Measurements from ENCODE around the gene HAUS6.
A peak's percentile ranks its signal among the peaks of the same experiment; 100 is the strongest.
"Not testable (repeated sequence)": the region's sequence is repeated elsewhere in the genome, so short reads cannot be mapped to it uniquely, and the experiment has no call there.

HAUS6 gene

DNA sequence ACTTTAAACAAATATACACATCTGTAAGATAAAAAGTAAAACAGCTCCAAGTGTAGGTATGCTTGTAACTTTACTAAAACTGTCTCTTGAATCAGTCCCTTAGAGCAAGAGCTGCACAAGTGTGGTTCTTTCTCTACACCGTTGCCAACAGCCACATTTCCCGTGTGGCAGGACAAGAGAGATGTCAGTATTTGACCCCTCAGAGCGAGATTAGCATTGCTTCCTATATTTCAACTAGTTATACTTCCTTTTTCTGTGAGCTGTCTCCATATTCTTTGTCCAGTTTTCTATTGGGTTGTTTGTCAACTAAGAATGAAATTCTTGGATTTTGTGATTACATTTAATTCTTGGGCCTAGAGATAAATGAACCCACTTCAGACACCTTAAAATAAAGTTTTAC lies 16.5 kb upstream of the HAUS6 start:
- in situ Hi-C loops (cut with HindIII; ENCODE audit: low pct_ligation_motif_present, low pct_unique_long_range_greater_than_20kb, low sequenced_read_pairs): no loop called here
- DNase-seq: no peak

DNA sequence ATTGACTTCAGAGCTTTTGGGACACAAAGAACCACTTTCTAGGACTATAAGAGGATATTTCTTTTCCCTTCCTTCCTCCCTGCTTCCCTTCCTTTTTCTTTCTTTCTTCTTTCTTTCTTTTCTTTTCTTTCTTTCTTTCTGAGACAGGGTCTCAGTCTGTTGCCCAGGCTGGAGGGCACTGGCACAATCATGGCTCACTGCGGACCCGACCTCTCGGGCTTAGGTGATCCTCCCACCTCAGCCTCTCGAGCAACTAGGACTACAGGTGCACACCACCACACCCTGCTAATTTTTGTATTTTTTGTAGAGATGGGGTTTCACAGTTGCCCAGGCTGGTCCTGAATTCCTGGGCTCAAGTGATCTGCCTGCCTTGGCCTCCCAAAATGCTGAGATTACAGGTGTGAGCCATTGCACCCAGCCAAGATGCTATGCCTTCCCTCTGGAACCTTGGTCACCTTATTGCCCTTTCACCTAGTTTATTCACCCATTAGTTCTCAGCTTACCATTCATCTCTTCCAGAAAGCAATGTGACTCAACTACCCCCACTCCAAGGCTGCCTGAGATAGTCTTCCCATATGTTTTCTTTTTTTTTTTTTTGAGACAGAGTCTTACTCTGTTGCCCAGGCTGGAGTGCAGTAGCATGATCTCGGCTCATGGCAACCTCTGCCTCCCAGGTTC lies 14.5 kb upstream of the HAUS6 start:
- in situ Hi-C loops (cut with HindIII; ENCODE audit: low pct_ligation_motif_present, low pct_unique_long_range_greater_than_20kb, low sequenced_read_pairs): no loop called here
- DNase-seq: no peak

DNA sequence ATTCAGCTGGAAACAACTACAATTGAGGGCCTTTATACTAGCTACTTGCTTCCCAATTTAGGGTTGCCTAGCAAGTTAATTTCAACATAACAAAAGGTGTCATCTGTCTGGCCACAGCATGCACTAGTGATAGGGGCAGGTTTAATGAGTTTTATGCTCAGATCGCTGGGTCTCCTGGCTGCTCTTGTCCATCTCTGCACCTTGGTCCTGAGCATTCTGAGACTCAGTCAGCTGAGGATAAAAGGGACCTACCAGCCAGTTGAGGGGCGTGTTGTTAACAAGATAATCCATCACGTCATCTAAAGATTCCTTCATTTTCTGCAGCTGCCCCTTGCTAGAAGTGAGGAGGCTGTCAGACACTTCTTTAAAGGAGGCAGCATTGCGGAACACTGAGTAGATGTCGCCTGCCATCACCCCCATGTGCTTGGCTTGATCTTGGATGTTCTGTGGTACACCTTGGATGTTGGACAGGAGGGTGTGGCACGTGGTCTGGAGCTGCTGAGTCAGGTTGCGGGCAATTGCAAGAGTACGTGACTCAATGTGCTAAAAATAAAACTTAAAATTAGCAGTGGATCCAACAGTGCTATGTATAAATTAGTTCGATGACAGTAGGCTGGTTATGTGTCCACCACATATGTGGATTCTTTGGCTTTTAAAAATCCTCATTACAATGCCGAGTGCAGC lies 13.5 kb upstream of the HAUS6 start:
- no peak for DNase-seq
- in situ Hi-C loops (cut with HindIII; ENCODE audit: low pct_ligation_motif_present, low pct_unique_long_range_greater_than_20kb, low sequenced_read_pairs): no loop called here

DNA sequence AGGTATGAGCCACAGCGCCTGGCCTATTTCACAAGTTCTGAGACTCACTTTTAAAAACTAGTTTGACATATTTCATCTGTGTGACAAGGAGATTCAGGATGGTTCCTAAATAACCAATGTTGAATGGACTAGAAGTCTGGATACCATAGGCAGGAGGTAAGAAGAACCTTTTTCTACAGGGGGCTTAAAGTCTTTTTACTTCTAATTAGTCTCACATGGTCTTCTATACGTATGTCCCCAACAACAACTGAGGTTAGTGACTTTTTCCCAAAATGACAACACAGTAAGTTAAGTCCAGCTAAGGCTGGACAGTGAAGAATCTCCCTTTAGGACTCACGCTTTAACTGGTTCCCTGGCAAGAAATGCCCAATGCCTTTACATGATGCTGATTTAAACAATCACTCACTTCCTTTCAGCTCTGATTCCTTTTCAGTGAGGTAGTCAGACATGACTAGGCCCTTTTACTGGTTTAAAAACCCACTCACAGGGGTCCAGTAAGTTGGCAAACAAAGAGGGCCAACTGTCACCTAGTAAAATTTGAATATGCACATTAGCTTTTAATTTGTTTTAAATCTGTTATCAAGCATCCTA lies 12.1 kb upstream of the HAUS6 start:
- DNase-seq: no peak
- in situ Hi-C loops (cut with HindIII; ENCODE audit: low pct_ligation_motif_present, low pct_unique_long_range_greater_than_20kb, low sequenced_read_pairs): no loop called here

DNA sequence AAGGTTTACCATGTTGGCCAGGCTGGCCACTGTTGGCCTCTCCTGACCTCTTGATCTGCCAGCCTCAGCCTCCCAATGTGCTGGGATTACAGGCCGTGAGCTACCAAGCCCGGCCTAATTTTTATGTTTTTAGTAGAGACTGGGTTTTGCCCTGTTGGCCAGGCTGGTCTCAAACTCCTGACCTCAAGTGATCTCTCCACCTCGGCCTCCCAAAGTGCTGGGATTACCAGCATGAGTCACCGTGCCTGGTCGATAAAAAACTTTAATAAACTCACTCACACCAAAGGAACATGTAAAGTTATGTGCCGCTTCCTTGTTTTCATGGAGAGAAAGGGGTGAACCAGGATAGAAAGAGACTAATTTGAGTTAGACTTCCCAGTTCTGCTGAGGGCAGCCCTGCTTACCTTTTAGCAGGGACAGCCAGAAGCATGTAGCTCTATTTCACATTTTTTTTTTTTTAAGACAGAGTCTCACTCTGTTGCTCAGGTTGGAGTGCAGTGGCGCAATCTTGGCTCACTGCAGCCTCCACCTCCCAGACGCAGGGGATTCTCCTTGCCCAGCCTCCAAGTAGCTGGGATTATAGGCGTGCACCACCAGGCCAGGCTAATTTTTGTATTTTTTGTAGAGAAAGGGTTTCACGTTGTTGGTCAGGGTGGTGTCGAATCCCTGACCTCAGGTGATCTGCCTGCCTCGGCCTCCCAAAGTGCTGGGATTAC lies 11.4 kb upstream of the HAUS6 start:
- in situ Hi-C loops (cut with HindIII; ENCODE audit: low pct_ligation_motif_present, low pct_unique_long_range_greater_than_20kb, low sequenced_read_pairs): no loop called here
- no peak for DNase-seq

DNA sequence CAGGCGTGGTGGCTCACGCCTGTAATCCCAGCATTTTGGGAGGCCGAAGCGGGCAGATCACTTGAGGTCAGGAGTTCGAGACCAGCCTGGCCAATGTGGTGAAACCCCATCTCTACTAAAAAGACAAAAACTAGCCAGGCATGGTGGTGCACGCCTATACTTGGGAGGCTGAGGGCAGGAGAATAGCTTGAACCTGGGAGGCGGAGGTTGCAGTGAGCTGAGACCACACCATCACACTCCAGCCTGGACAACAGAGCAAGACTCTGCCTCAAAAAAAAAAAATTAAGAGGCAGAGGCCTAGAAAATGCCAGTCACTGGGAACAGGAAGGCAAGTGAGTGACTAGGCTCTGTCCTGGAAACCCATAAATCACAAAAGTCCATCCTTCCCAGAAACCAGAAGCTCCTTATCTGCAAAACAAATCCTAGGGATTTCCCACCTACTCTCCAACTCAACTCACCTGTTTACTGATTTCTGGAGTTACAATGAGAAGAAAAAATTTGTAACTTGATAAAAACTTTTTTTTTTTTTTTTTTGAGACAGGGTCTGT lies 10.4 kb upstream of the HAUS6 start:
- in situ Hi-C loops (cut with HindIII; ENCODE audit: low pct_ligation_motif_present, low pct_unique_long_range_greater_than_20kb, low sequenced_read_pairs); DNase-seq: not testable (repeated sequence)

DNA sequence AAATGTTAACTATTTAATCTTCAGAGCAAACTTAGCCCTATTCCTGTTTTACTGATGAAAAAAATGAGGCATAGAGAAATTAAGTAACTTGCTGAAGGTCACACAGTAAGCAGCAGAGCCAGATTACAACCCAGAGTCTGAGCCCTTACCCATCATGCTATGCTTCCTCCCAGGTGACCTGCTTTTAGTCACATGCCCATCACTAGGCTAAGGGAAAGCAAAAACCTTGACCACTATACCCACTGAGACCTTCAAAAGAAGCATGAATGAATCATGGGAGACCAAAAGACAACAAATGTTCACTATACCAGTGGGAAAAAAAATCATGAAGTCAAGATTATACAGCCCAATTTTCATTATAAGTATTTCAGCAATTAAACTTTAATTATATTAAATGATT lies 5.3 kb upstream of the HAUS6 start:
- in situ Hi-C loops (cut with HindIII; ENCODE audit: low pct_ligation_motif_present, low pct_unique_long_range_greater_than_20kb, low sequenced_read_pairs): no loop called here

DNA sequence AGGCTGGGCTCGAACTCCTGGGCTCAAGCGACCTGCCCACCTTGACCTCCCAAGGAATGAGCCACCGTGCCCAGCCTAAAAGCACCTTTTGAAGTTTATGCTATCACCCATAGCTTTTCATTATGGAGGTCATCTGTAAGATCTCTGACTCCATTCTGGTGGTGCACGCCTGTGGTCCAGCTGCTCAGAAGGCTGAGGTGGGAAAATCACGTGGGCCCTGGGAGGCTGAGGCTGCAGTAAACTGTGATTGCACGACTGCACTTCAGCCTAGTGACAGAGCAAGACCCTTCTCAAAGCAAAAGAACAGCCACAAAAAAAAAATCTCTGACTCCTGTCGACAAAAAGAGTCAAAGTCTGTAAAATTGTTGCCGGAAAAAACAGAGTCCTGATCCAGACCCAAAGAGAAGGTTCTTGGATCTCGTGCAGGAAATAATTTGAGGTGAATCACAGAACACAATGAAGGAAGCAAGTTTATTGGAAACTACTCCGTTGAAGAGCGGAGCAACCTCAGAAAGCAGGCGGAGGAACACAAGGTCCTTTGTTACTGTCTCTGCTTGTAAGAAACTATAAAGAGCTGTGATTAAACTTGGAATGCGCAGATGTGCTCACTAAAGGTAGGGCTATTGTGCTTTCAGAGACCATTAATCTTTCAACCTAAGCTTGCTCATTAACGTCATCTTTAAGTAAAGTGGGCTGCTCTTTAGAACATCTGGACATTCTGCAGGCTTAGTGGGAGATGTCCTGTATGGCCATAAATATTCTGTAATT lies 2.0 kb upstream of the HAUS6 start:
- in situ Hi-C loops (cut with HindIII; ENCODE audit: low pct_ligation_motif_present, low pct_unique_long_range_greater_than_20kb, low sequenced_read_pairs): no loop called here
- DNase-seq: no peak

More for the DNA sequence above, 5.3 kb upstream of the HAUS6 start:
- no peak for DNase-seq

DNA sequence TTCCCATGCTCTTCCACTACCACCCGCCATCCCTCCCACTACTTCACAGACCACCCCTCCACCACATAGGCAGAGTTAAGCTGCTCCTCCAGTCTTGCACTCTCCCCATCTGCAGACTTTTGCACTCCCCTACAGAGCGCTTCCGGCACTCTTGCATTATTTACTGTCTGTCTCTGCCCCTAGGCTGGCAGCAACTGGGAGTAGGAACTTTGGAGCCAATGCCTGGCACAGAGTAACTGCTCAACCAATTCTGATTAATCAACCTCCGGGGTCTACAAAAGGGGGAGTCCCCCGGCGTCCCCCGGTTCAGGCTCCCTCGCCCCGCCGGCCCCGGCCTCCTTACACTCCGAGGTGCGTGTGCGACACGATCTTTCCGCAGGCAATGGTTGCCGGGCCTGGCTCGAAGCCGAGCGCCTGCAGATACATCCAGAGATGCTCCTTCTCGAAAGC lies 498 bp downstream of the HAUS6 start:
- DNase-seq: peak; percentile 36
- in situ Hi-C loops (cut with HindIII; ENCODE audit: low pct_ligation_motif_present, low pct_unique_long_range_greater_than_20kb, low sequenced_read_pairs): no loop called here

DNA sequence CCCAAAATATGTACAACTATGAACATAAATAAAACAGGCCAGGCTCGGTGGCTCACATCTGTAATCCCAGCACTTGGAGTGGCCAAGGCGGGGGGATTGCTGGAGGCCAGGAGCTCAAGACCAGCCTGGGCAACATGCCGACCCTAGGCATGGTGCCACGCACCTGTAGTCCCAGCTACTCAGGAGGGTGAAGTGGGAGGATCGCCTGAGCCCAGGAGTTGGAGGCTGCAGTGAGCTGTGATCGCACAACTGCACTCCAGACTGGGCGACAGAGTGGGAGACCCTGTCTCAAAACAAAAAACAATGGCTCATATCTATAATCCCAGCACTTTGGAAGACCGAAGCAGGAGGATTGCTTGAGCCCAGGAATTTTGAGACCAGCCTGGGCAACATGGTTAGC lies 1.5 kb downstream of the HAUS6 start:
- in situ Hi-C loops (cut with HindIII; ENCODE audit: low pct_ligation_motif_present, low pct_unique_long_range_greater_than_20kb, low sequenced_read_pairs): no loop called here
- DNase-seq: no peak

DNA sequence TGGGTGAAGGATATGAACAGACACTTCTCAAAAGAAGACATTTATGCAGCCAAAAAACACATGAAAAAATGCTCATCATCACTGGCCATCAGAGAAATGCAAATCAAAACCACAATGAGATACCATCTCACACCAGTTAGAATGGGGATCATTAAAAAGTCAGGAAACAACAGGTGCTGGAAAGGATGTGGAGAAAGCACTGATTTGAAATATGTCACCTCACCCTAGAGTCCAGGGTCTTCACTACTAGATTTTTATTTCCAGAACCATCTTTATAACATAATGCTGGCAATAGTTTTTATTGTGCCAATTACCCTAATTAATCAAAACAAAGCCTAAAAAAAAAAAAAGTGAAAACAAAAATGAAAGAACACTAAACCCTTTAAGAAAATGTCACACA lies 5.3 kb downstream of the HAUS6 start:
- in situ Hi-C loops (cut with HindIII; ENCODE audit: low pct_ligation_motif_present, low pct_unique_long_range_greater_than_20kb, low sequenced_read_pairs); DNase-seq: not testable (repeated sequence)

DNA sequence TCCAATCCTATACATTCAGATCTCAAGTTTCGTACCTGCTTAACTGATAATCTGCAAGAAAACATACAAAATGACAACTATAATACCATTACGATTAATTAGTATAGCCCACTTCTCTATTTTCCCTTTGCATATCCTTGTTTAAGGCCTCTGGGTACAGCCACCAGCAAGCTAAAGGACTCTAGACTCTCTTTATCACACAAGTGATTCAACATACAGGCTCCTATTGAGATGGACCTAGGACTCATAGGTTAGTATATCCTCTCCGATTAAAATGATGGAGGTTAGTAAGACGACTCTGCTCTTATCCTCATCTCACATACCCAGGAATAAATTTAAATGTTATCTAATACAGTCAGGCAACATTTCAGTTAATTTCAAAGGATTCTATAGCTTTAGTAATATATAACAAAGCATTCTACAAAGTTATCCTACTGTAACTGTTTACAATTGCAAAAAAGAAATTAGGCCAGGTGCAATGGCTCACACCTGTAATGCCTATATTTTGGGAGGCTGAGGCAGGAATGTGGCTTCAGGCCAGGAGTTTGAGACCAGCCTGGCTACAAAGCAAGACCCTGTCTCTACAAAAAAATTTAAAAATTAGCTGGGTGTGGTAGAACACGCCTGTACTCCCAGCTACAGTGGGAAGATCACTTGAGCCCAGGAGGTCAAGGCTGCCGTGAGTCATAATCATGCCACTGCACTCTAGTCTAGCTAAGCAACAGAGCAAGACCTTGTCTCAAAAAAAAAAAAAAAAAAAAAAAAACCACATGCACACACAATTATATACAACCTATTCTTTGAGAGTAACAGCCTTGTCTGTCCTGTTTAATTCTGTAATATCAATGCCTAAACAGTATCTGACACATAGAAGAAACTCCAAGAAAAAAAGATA lies 15.4 kb downstream of the HAUS6 start:
- peak; percentile 86 for DNase-seq
- in situ Hi-C loops (cut with HindIII; ENCODE audit: low pct_ligation_motif_present, low pct_unique_long_range_greater_than_20kb, low sequenced_read_pairs): no loop called here

DNA sequence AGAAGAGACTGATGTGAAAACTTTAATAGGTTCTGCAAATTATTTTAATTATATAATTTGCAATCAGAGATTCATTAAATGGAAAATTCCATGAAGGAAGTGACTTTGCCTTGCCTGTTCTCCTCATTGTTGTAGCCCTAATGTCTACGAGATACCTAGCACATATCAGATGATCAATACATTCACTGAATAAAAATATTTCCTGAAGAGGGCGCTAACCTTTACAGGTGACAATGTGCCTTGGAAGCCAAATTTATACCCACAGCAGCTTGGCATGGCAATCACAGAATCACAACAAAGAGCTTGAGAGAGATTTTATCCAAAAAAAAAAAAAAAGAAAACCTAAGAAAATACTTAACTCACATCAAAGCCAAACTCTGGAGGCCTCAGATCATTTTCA lies 17.4 kb downstream of the HAUS6 start:
- in situ Hi-C loops (cut with HindIII; ENCODE audit: low pct_ligation_motif_present, low pct_unique_long_range_greater_than_20kb, low sequenced_read_pairs): no loop called here
- DNase-seq: peak; percentile 53

DNA sequence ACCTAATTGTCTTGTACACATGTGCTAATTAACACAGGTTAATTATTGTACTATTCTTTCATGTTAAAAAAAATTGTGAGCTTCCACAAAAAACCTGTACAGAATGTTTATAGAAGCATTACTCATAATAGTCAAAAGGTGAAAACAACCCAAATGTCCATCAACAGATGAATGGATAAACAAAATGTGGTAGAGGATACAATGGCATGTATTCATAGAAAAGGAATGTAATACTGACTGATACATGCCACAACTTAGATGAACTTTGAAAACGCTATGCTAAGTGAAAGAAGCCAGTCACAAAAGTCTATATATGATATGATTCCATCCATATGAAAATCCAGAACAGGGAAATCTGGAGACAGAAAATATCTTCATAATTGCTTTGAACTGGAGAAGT lies 27.9 kb downstream of the HAUS6 start:
- DNase-seq: no peak
- in situ Hi-C loops (cut with HindIII; ENCODE audit: low pct_ligation_motif_present, low pct_unique_long_range_greater_than_20kb, low sequenced_read_pairs): no loop called here

DNA sequence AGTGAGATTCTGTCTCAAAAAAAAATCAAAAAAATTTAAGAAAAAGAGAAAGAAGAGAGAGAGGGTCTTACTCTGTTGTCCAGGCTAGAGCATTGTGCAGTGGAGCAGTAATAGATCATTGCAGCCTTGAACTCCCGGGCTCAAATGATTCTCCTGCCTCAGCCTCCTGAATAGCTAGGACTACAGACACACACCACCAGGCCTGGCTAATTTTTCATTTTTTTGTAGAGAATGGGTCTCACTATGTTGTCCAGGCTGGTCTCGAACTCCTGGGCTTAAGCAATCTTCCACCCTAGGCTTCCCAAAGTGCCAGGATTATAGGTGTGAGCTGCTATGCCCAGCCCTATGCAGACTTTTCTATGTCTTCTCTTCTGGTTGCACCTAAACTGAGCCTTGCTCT lies 28.5 kb downstream of the HAUS6 start:
- in situ Hi-C loops (cut with HindIII; ENCODE audit: low pct_ligation_motif_present, low pct_unique_long_range_greater_than_20kb, low sequenced_read_pairs): no loop called here
- no peak for DNase-seq

DNA sequence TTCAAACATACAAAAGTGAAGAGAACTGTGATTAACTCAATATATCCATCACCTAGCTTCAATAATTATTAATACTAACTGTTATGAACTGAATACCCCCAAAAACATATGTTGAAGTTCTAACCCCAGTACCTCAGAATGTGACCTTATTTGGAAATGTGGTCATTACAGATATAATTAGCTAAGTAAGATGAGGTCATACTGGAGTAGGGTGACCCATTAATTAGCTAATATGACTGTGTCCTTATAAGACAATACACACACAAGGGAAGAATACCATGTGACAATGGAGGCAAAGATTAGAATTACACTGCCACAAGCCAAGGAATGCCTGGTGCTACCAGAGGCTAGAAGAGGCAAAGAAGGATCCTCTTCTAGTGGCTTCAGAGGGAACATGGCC lies 45.7 kb downstream of the HAUS6 start:
- DNase-seq: no peak
- in situ Hi-C loops (cut with HindIII; ENCODE audit: low pct_ligation_motif_present, low pct_unique_long_range_greater_than_20kb, low sequenced_read_pairs): no loop called here

Data from ACHN (cell line).